ENCODE measurements around the gene IQGAP3. TPM values are rescaled to one million over a fixed set of nuclear protein-coding genes. Genes with fewer than 3 reads are reported as not detected.

IQGAP3 gene
- total RNA-seq, 2 donors from 2014 or later, result 28.6 to 36.9 TPM

GRCh38 chr1:156499842-156500542, 72.4 kb downstream of the IQGAP3 start:
- H3K27me3 ChIP-seq (ENCODE audit: control insufficient read depth, insufficient read depth, low read length, poor library complexity, severe bottlenecking), result no peaks in the 10 kb centered on the region
- peak overlapping the region; percentile 78 for H3K9ac ChIP-seq (ENCODE audit: extremely low read depth, low read length, poor library complexity, severe bottlenecking)
- H3K27ac ChIP-seq (ENCODE audit: low read depth, low read length), result peak overlapping the region; percentile 89
- H3K4me3 Mint-ChIP-seq, result peak overlapping the region; percentile 82
- H3K36me3 ChIP-seq (ENCODE audit: control insufficient read depth, insufficient read depth, low read length), result no peaks in the 10 kb centered on the region
- H3K36me3 Mint-ChIP-seq (ENCODE audit: low read depth), result no peaks in the 10 kb centered on the region
- peaks cover 2% of the 10 kb centered on the region for H3K9me3 Mint-ChIP-seq
- TF ChIP-seq, protein P1, sequence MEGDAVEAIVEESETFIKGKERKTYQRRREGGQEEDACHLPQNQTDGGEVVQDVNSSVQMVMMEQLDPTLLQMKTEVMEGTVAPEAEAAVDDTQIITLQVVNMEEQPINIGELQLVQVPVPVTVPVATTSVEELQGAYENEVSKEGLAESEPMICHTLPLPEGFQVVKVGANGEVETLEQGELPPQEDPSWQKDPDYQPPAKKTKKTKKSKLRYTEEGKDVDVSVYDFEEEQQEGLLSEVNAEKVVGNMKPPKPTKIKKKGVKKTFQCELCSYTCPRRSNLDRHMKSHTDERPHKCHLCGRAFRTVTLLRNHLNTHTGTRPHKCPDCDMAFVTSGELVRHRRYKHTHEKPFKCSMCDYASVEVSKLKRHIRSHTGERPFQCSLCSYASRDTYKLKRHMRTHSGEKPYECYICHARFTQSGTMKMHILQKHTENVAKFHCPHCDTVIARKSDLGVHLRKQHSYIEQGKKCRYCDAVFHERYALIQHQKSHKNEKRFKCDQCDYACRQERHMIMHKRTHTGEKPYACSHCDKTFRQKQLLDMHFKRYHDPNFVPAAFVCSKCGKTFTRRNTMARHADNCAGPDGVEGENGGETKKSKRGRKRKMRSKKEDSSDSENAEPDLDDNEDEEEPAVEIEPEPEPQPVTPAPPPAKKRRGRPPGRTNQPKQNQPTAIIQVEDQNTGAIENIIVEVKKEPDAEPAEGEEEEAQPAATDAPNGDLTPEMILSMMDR (conservative IDR thresholded peaks at IDR 0.05), result no peak
- H3K4me3 ChIP-seq (ENCODE audit: low read length), result peak overlapping the region; percentile 91
- H3K4me1 Mint-ChIP-seq, result peaks cover 34% of the 10 kb centered on the region
- no peaks in the 10 kb centered on the region for H3K9me3 ChIP-seq (ENCODE audit: control insufficient read depth, low read length)
- peak; percentile 79 for DNase-seq
- H3K4me1 ChIP-seq (ENCODE audit: control insufficient read depth, insufficient read depth, low read length), result peaks cover 16% of the 10 kb centered on the region
- no peaks in the 10 kb centered on the region for H3K27me3 Mint-ChIP-seq (ENCODE audit: insufficient read depth)
- H3K27ac Mint-ChIP-seq, result peak overlapping the region; percentile 89
- WGBS, 2 experiments (ENCODE audit: insufficient coverage in 1 of 2, insufficient read length in 1 of 2), result 0% methylated on average over 2 to 45 of the region's 51 CpGs

- Mint-ChIP-seq H3K4me3 (peak overlapping the region; percentile 82), H3K27ac (no peak overlapping the region), H3K36me3 (ENCODE audit: low read depth) (no peaks in the 10 kb centered on the region), H3K4me1 (peaks cover 30% of the 10 kb centered on the region), H3K27me3 (ENCODE audit: insufficient read depth) (no peaks in the 10 kb centered on the region), H3K9me3 (peaks cover 2% of the 10 kb centered on the region)
- Histone ChIP-seq H3K4me3 (ENCODE audit: low read length) (peak overlapping the region; percentile 91), H3K9ac (ENCODE audit: extremely low read depth, low read length, poor library complexity, severe bottlenecking) (peak overlapping the region; percentile 22), H3K36me3 (ENCODE audit: control insufficient read depth, insufficient read depth, low read length) (no peaks in the 10 kb centered on the region), H3K27ac (ENCODE audit: low read depth, low read length) (no peak overlapping the region), H3K9me3 (ENCODE audit: control insufficient read depth, low read length) (no peaks in the 10 kb centered on the region), H3K4me1 (ENCODE audit: control insufficient read depth, insufficient read depth, low read length) (peaks cover 12% of the 10 kb centered on the region), H3K27me3 (ENCODE audit: control insufficient read depth, insufficient read depth, low read length, poor library complexity, severe bottlenecking) (no peaks in the 10 kb centered on the region)
- TF ChIP-seq, protein P1 (conservative IDR thresholded peaks at IDR 0.05), result no peak
- peak; percentile 81 for DNase-seq
- WGBS, 2 experiments (ENCODE audit: insufficient coverage in 1 of 2, insufficient read length in 1 of 2), result 0 to 3% methylated on average over 6 to 14 of the region's 14 CpGs
Measured at GRCh38 chr1:156499194-156499841, 73.0 kb downstream of the IQGAP3 start.

- no peak overlapping the region for H3K27ac ChIP-seq (ENCODE audit: low read depth, low read length)
- no peaks in the 10 kb centered on the region for H3K36me3 Mint-ChIP-seq (ENCODE audit: low read depth)
Measured at GRCh38 chr1:156498432-156499193, 73.8 kb downstream of the IQGAP3 start.

More at GRCh38 chr1:156498432-156499193, 73.8 kb downstream of the IQGAP3 start:
- Mint-ChIP-seq H3K27me3 (ENCODE audit: insufficient read depth) (no peaks in the 10 kb centered on the region), H3K4me3 (peak overlapping the region; percentile 82), H3K9me3 (peaks cover 2% of the 10 kb centered on the region), H3K27ac (no peak overlapping the region), H3K4me1 (peaks cover 25% of the 10 kb centered on the region)
- Histone ChIP-seq H3K4me3 (ENCODE audit: low read length) (peak overlapping the region; percentile 91), H3K9ac (ENCODE audit: extremely low read depth, low read length, poor library complexity, severe bottlenecking) (no peak overlapping the region), H3K36me3 (ENCODE audit: control insufficient read depth, insufficient read depth, low read length) (no peaks in the 10 kb centered on the region), H3K9me3 (ENCODE audit: control insufficient read depth, low read length) (no peaks in the 10 kb centered on the region), H3K27me3 (ENCODE audit: control insufficient read depth, insufficient read depth, low read length, poor library complexity, severe bottlenecking) (no peaks in the 10 kb centered on the region), H3K4me1 (ENCODE audit: control insufficient read depth, insufficient read depth, low read length) (peaks cover 11% of the 10 kb centered on the region)
- TF ChIP-seq, protein P1 (conservative IDR thresholded peaks at IDR 0.05), result no peak
- DNase-seq, result peak; percentile 78
- 32 to 33% methylated on average over 5 to 12 of the region's 12 CpGs for WGBS, 2 experiments (ENCODE audit: insufficient coverage in 1 of 2, insufficient read length in 1 of 2)

Measured in endodermal cell (in vitro differentiated cells).